NCI-H510A treated with DMSO at 0.1 percent for 48 hours (cell line): Measurements from ENCODE around the gene TENT4B.

Experiments used
- DNase-seq: peaks from one replicate; lab custom pipeline; 2025; lab: John Stamatoyannopoulos, UW

The TENT4B gene

DNA sequence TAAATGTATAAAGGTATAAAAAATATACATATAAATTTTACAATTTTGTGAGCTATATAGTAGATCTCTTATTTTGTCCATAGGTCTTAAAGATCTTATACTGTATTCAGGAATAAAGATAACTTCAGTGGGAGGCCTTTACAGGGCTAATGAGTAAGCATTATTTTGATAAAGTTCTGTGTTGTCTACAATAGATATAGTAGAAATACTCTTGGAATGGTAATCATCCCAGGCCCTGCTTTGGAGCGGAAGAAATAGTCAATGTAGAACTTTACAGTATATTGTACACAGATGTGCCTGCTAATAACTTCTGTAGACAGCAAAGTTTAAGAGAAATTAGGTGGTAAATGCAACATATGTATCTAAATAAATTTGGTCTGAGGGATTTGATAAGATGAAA lies 42.6 kb downstream of the TENT4B start:
- no peak for DNase-seq

DNA sequence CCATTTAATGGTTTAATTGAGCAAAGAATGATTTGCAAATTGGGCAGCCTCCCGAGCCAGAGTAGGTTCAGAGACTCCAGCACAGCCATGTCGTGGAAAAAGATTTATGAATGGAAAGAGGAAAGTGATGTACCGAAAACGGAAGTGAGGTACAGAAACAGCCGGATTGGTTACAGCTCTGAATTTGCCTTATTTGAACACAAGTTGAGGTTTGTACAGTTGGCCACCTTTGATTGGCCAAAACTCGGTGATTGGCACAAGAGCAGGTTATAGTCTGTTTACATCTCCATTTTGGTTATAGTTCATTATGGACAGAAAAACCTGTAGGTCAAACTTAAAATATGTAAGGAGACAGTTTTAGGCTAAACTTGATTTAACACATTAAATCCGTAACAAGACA lies 44.5 kb downstream of the TENT4B start:
- DNase-seq, result no peak

DNA sequence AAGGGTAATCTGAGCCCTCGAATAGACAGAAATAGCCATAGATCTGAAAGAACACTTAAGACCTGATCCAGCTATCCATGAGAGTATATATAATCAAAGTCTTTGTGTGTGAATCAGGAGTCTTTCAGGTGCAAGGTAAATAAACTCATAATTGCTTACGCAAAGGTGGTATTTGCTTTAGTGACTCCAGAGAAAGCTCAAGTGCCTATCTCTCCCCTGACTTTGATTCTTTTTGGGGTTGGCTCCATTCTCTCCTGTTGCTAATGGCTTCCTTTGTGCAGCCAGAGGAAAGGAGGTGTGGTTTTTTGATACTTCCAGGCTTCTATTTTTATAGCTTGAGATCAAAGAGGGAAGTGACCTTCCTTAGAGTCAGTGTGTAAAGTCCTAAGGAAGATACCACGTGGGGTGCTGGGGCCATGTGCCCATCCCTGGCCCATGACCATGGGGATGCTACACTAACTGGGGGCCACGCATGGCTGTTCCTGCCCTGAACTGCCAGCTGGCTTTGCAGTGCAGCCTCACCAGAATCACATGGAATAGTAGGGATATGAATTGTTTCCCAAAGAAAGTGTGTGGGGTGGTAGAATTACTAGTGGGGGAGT lies 45.8 kb downstream of the TENT4B start:
- DNase-seq, result peak; percentile 81

DNA sequence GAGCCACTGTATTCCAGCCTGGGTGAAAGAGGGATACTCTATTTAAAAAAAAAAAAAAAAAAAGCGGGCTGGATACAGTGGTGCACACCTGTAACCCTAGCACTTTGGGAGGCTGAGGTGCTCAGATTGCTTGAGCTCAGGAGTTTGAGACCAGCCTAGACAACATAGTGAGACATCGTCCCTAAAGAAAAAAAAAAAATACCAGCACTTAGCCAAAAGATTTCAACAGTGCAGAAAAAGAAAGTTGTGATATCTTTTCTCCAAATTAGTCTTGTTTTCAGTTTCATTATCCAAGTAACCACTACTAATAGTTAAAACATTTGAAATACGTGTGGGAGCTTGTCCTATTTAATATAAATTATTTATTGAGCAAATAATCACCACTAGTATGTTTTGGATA lies 48.7 kb downstream of the TENT4B start:
- no peak for DNase-seq

DNA sequence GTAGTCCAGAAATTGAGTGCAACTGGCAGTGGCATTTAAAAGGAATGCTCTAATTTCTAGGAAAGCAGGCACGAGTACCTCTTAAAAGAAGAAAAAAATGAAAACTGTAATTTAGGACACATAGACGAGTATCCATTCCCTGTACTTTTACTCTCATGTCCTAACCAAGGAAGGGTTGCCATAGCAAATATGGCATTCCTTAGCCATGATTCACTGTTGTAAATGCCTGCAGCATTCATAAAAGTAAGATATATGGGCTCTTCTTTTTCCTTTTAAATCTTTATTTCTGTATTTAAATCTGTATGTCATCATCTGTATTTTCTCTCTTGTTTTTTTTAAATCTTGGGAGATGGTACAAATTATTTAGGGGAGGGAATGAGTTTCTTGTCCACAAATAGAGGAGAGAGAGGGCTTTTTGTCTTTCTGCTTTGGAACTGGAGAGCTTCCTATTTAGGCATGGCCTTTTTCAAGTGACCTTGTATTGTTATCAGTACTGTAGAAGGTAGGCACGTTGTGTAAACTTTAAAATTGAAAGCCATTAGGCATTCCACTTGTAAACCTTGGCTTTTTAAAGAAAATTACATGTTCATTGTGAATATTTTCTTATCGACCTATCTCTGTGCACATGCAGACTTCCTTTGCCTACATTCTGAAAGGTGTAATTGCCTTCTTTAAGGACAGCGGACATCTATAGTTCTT lies 50.0 kb downstream of the TENT4B start:
- no peak for DNase-seq

DNA sequence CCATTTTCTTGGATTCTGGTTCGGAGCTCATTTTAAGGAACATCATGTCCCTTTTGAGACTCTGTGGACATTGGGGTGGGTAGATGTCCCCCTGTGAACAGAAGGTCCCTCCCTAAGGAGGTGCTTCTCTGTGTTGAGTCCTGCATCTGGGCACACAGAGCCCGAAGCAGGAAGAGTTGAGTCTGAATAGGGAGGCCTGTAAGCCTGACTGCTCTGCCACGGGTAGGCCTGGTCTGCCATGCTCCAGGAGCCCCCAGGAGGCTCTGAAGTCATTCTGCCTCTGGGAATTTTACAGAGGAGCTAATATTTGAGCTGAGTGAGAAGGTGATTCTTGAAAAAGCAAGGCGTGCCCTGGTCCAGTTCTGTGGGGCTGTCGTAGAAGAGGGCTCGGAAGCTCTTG lies 50.6 kb downstream of the TENT4B start:
- no peak for DNase-seq

DNA sequence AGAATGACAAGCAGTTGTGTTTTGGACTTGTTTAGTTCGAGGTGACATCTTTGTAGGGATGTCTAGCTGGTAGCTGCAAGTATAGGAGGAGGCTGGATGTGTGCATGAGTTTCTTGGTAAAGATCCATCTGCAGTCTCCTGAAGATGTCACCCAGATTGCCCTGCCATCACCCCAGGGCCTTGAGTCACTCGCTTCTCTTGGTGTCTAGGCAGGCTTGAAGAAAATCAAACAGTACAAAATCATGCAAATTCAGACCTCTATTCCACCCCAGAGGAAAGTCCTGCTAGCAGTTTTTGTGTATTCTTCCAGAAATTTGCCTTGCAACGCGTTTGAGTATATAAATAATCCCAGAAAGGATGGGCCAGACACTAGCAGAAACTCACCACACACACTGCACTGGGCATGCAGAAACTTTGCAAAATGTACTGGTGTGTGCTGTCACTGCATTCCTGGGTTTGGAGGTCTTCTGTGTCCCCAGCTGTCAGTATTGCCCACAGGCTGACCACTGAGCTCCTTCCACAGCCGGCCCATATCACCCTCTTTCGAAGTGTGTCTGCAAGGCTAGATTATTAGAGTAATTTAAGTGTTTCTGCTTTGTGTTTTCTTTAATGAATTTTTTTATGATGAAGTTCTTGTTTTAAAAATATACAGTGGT lies 51.5 kb downstream of the TENT4B start:
- no peak for DNase-seq

DNA sequence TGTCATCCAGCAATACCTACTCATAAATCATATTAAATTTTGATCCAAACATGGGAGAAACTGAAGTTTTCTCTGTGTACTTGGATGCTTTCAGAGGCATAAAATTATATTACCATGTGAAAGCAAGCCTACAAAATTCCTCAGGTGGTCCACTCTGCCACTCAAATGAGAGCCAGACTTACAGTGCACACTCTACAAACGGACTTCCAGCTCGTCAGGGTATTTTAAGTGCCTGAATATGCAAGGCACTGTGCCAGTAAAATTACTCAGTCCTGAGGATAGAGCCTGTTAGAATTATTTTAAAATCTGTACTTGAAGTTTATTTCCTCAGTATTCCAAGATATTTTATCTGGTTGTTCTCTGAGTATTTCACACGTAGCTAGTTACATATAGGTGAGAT lies 54.5 kb downstream of the TENT4B start:
- DNase-seq, result no peak

DNA sequence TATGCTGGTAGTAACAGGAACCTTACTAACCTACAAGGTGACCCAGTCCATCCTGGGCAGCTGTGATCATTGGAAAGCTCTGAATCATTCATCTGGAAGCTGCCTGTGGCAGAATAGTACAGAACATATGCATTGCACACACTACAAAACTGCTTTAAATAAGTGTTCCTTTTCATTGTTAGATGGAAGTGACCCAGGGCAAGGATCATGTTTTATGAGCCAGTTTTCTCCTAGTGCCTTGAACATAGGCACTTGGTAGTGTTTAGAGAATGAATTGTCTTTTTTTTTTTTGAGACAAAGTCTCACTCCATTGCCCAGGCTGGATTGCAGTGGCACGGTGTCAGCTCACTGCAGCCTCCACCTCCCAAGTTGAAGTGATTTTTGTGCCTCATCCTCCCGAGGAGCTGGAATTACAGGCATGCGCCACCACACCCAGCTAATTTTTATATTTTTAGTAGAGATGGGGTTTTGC lies 55.4 kb downstream of the TENT4B start:
- no peak for DNase-seq

DNA sequence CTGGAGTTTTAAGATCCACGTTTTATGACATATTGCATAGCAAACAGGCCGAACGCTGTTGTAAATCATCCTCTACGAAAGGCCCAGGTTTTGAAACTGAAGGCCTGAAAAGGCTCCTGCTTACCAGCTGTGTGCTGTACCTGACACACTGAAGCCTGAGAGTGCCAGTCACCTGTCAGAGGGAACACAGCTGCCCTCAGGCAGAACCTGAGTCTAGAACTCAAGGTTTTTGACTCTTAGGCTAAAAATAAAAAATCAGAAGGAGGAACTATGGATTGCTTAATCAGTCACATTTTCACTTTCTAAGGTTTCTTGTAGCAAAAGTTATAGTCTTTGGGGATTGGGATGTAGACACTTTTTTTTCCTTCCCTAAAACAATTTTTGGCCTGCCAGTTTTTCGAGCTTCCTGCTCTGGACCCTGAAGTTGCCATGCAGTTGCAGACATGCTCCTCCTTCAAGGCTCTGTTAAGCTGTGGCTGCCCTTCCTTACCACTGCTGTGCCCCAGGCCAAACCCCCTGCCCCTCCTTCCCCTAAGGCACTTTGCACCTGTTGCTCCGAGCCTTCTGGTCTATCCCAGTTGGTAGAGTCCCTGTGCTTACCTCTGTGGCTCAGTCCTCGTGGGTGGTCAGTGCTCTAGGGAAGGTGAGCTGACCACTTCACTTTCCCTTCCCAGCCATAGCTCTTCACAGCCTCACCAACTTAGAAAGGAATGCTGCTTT lies 56.6 kb downstream of the TENT4B start:
- DNase-seq, result no peak

DNA sequence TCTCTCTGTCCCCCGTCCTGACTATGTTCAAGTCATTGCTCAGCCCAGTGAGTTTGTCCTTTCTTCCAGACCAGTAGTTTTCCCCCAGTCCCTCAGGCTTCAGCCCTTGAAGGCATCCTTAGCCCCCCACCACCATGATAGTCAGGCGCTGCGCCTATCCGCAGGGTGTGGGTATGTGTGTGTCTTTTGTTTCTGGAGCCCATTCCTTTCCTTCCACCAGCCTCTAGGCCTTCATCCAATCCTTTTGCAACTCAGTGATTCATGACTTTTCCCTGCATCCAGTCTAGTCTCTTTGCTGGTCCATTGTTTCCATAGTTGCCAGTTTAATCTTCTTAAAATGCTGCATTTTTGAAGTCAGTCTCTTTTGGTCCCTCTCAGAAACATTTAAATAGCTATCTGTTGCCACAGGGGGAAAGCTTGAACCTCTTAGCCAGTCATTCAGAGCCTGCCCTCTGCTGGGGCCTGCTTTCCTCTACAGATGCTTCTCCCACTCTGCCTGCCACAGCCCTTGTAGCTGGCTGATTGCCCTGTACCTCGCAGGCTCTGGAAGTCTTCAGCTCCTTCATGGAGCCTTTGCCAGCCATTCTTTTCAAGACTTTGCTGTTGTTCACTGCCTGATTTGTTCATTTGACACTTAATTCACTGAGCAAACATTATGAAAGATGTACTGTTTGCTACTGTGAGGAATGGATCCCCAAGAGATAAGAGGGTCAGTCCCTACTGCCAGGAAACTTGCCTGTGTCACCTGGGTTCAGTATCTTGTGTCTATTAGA lies 57.3 kb downstream of the TENT4B start:
- DNase-seq, result peak; percentile 85

DNA sequence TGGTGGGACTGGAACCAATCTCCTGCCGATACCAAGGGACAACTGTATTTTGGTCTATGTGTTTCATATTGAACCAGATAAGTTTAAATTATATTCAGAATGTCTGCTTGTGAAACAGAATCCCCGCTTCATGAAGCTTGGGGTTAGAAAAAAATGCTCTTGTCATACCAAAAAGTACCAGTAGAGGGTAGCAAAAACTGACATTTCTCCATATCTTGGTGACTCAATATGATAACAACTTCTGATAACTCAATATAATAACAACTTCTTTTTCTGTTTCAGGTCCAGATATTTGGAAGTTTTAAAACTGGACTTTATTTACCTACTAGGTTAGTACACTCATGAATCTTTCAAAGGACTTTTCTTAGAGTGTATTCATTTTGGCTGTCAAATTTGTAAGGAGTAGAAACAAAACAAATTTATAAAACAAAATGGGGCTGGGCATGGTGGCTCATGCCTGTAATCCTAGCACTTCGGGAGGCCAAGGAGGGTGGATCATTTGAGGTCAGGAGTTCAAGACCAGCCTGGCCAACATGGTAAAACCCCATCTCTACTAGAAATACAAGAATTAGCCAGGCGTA lies 60.9 kb downstream of the TENT4B start:
- DNase-seq, result peak; percentile 84

DNA sequence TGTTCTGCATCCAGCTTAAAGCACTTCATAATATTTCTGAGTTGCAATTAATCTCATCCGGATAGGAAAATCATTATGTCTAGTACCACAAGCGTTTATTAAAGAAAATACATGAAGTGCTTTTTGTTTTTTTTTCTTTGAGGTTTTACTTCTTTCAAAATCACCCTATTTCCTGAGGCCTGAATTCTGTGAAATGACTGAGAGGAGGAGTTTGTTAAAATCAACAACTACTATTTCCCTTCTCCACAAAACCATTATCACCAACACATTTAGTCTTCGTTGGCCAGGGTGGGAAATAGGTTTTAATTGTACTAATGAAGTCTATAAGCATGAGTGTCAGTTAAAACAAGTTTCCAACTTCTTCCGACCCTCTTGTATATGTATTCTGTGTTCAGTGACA lies 62.6 kb downstream of the TENT4B start:
- DNase-seq, result no peak

DNA sequence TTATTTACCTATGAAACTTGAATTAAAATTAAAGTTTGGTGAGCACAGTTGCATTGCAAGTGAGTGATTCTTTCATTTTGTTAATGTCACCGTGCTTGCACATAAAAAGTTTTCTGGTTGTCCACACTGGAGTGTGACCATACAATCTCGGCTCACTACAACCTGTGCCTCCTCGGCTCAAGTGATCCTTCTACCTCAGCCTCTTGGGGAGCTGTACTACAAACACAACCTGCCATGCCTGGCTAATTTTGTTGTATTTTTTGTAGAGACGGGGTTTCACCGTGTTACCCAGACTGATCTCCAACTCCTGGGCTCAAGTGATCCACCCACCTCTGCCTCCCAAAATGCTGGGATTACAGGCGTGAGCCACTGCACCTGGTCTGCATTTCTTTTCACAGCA lies 63.1 kb downstream of the TENT4B start:
- DNase-seq, result no peak

DNA sequence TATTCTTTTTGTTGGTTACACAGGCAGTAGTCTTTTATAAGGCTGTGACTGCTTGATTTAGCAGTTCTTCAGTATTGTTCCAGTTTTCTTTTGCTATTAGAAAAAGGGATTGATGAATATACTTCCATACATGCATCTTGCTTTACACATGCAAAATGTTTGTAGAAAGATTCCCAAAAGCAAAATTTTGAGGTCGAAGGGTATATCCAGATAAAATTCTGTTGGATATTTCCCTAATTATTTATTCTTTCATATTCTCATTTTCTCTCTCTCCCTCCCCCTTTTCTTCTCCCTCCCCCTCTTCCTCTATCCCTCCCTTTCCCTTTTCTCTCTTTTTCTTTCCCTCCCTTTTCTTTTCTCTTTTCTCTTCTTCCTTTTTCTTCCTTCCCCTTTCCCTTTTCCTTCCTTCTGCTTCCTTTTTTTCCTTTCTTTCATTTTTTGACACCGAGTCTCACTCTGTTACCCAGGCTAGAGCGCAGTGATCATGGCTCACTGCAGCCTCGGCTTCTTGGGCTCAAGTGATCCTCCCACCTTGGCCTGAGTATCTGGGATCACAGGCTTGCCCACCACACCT lies 66.4 kb downstream of the TENT4B start:
- DNase-seq, result no peak

DNA sequence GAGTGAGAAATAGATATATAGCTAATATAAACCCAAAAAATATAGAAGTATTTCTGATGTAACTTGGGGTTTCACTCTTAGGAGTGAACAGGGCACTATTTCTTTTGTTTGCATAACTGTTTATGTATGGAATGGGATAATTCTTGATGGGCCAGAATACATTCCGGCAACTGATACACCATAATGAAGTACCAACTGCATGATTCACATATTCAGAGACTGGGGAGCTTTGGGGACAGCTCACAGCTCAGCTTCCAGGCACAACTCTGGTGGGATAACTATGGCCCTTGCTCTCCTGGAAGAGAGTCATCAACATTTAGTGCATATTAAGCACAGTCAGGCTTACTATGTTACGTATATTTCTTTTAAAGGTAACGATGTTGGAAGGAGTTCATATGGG lies 71.2 kb downstream of the TENT4B start:
- no peak for DNase-seq

DNA sequence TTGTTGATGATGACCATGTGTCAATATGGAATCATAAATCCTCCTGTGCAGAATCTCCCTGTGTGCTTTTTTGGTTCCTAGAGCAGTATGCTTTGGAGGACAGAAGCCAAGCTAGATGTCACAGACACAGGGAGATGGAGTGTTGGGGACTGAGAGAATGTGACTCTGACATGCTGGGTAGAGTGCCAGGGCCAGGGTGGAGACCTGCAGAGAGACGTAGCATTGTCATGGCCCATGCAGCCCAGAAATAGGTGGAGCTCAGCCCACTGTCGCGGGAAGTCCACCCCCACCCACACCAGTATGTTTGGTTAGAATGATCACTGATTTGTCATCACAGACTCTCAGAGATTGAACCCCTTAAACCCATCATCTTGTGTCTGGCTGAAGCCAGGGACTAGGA lies 74.0 kb downstream of the TENT4B start:
- DNase-seq, result no peak

DNA sequence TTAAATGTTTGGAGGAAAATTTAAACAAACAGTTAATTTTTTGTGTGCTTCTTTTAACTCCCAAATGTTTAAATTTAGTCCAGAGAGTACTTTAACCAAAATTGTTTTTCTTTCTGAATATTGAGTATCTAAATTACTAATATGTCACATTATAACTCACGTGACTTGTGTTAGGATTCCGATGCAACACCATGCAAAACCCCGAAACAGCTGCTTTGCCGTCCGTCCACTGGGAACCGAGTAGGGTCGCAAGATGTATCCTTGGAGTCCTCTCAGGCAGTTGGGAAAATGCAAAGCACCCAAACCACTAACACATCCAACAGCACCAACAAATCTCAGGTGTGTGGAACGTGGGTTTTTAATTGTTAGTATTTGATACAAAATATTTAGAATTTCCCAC lies 74.6 kb downstream of the TENT4B start:
- no peak for DNase-seq

DNA sequence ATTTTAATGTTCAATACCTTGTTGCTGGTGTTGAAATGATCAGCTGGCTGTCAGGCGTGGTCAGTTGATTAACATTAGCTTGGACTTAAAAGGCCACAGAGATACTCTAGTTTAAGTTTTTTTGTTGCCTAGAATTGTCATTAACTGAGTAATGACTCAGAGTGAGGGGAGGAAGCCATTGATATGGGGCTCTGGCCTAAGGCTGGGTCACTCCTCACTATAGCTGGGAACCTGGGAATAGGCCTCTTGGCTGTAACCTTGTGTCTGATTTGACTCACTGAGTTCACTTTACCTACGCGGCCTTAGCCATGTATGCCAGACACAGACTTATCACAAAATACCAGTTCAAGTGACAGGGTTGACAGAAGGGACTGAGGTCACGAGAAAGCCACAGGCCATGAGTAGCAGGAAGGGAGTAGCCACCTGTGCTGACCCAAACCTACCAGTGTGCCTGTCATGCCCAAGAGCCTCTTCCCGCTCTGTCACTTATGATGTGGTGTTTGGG lies 75.3 kb downstream of the TENT4B start:
- DNase-seq, result no peak

DNA sequence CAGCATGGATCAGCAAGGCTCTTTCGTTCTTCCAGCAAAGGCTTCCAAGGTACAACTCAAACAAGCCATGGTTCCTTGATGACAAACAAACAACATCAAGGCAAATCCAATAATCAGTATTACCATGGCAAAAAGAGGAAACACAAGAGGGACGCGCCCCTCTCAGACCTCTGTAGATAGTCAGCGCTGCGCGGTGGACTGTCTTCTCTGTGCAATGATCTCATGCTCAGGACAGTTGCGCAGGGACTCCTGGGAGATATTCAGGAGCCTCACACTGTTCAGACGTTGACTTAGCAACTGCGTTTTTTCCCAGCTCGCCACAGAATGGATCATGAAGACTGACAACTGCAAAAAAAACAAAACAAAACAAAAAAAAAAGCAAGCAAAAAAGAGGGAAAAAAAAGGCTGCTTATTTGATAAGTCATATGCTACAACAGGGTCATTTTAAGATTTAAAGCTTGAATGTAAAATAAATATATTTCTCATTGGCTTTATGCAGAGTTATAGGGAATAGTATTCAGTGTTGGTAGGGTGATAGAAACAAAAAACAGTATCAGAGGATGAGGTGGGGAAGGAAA lies 76.1 kb downstream of the TENT4B start:
- no peak for DNase-seq
